GM21825 (cell line): ENCODE results near the gene TCN2.
"Not testable (repeated sequence)": the region's sequence is repeated elsewhere in the genome, so short reads cannot be mapped to it uniquely, and the experiment has no call there.

Experiments used
- ATAC-seq: cut with Tn5 transposase; IDR thresholded peaks from one replicate; pipeline ENCODE4 v1.9.1; 2021; ENCODE audit warnings: mild to moderate bottlenecking, moderate library complexity; ENCODE audit not compliant: unreplicated experiment

TCN2 gene

DNA sequence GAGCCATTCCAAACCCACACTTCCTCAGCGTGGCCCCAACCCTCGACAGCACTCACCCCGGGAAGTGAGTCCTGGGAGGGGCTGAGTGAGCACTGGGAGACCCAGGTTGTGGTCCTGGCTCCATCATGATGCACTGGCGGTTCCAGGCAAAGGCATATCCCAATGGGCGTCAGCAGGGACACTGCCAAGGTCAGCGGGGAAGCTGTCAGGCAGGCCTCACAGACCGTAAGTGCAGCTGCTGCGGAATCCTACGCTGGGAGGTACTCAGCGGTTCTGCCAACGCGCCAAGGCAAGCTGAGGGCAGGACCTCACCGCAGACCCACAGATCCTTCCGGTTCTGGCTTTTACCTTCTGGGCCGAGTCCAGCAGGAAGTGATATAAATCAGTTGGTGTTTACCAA lies 31.1 kb upstream of the TCN2 start:
- no peak for ATAC-seq

DNA sequence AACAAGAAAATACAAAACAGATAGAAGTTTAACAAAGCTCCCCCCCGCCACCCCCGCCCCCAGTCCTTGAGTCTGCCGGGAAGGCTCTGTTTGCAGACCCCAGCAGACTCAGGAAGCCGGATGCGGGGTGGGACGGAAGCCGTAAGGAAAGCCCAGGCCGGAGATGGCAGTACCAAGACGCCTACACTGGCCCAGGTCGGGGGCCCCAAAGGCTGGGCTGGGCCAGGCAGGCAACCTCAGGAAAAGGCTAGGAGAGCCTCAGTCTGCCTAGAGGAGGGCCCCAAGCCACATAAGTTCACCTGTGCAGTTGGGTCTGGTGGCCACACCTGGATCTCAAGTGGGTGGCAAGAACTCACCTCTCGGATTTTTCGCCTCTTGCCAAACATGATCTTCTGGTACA lies 28.5 kb upstream of the TCN2 start:
- no peak for ATAC-seq

DNA sequence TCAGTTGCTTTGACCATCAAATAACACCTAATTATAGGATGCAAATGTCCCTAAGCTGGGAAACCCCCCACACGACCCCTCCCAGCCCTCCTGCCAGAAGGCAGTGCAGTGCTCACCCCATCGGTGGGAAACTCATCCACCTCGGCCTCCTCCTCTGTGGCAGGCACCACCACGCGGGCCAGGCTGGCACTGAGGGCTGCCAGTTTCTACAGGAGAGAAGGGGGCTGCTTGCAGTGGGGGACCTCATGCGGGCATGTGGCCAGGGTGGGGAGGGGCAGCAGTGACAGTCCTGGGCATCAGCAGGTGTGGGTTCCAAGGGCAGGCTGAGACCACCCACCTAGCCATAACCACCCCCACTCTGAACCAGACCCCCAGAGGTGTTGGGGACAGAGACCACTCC lies 26.1 kb upstream of the TCN2 start:
- ATAC-seq: no peak

DNA sequence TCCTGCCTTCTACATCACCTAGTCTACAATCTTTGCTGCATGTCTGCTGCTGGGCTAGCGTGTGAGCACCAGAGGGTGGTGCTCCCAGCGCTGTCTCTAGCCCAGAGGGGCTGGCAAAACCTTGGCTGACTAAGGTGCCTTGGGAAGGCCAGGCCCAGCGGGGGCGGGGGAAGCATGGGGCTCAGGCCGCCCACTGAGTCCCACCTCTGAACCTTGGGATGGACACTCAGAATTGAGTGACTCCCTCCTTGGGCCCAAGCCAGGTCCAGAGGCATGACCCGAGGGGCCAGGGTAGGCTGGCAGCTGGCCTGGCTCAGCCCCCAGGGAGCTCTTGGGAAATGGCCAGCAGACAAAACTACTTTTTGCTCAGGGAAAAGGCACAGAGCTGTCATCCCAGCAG lies 24.9 kb upstream of the TCN2 start:
- ATAC-seq: no peak

DNA sequence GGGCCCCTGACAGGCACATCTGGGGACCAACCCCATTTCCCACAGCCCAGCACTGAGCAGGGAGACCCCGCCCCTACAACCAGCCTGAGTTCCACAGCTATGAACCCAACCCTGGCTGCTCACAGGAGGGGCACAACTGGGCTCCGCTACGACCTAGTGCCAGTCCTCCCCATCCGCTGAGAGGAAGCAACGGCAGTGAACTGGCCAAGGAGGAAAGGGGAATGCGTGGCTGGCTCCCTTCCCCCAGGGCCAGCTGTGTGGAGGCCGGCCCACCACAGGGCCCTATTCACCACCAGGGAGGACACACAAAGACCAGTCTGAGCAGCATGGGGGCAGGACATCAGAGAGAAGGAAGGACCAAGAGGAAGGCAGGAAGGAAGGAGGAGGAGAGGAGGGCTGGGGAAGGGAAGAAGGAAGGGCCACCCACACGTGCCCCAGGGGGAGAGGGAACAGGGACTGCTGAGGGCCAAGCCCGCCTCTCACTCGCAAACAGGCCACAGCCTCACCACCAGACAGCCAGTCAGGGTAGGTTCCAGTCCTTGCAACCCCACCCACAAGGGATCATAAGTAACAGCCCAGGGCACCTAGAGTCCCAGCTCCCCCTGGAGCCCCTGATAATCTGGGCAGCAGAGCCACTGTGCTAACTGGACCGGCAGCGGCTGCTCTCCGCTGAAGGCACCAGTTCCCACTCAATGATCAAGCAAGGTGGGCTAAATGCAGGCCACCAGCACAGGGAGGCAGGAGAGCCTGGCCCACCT lies 24.0 kb upstream of the TCN2 start:
- ATAC-seq: no peak

DNA sequence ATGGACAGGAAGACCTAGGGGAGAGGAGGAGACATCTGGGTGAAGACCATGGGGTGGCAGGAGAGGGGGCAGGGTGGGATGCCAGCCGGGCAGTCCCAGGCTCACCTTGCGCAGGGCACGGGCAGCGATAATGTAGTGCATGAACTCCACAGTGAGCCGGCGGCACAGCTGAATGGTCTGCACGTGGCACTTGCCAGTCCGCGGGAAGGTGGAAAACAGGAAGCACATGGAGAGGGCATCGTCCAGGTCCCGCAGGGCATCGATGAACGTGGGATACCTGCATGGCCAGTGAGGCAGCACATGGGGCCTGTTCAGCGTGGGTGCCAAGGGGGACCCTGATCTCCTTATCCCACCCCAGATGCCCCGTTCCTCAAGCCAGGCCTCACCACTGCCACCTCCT lies 22.5 kb upstream of the TCN2 start:
- ATAC-seq: no peak

DNA sequence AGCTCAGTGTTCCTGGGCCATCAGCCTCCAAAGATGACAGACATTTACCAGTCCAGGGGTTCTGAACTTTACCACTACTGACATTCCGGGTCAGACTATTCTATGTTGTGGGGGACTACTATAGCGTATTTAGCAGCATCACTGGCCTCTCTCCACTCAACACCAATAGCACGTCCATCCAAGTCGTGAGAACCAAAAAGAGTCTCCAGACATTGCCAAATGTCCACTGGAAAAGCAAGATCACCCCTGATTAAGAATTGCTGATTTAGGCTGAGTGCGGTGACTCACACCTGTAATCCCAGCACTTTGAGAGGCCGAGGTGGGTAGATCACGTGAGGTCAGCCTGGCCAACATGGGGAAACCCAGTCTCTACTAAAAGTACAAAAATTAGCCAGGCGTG lies 20.6 kb upstream of the TCN2 start:
- ATAC-seq: no peak

DNA sequence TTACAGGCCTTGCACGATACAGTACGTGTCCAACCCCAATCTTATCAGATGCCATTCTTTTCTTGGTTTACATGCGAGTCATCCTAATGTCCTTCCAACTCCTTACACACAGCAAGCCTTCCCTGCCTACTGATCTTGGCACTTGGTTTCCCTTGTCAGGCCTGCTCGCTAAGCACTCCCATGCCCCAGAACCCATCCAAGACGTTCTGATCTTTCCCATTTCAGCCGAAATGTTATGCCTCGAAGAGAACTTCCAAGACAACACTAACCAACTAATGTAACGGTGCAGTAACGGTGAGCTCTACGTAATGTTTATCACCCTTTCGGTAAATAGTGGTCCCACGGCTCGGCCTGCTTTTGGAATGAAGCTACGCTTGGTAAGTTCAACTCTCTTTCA lies 15.8 kb upstream of the TCN2 start:
- ATAC-seq: no peak

DNA sequence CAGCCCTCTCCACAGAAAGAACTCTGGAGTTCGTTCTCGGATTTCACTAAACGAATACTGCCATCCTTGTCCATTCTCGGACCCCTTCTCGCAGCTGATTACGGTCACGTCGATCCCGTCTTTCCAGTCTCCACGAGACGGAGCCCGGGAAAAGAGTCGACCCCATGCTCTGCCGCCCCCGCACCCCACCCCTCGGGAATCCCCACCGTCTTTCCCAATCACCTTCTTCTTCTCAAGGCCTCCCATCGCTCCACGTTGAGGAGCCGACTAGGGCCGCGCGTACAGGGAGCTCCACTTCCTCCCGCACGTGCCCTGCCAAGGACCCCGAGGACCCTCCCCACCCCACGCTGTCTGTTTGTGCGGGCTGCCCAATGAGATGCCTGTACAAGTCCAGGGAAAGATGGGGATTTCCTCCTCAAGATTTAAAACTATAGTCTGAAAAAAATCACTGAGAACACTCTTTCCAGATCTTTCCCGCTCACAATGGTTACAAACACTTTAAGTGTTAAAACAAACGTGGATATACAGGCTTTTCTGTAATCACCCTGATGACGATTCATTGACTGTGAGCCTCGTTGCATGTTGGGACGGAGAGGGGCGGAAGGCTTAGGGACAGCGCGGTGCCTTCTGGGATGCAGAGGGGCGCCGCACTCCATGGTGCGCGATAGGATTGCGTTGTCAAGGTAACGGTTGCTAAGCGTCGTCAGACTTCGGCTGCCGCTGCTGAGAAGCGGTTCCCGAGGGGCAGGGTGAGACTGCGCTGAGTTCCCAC lies 15.2 kb upstream of the TCN2 start, which contains the start of gene PES1:
Gene PES1 (minus strand): TSS at position 323 of the 772 bp plus-strand sequence. CDS start 77 bp downstream, at position 246.
- peak; percentile 92 for ATAC-seq

DNA sequence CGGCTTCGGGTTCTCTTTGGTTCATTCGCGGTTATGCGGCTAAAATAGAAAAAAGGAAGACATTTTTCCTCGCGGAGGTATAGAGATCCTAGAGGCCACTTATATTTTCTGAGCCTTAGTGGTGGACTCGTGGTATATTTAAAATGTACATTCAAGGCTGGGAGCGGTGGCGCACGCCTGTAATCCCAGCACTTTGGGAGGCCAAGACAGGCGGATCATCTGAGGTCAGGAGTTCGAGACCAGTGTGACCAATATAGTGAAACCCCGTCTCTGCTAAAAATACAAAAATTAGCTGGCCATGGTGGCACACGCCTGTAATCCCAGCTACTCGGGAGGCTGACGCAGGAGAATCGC lies 14.6 kb upstream of the TCN2 start:
- ATAC-seq: not testable (repeated sequence)

DNA sequence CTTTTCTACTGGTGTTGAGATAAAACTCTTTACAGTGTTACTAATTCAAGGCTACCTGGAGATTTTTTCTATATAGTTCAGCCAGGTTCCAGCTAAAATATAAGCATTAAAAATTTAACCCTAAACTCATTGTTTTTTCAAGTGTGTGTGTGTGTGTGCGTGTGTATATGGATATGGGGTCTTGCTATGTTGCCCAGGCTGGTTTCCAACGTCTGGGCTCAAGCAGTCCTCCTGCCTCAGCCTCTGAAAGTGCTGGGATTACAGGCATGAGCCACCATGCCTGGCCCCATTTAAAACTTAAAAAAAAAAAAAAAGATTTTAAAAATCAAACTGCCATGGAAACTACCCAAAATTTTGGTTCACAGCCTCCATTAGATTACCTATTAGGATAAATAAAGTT lies 10.8 kb upstream of the TCN2 start:
- ATAC-seq: no peak

DNA sequence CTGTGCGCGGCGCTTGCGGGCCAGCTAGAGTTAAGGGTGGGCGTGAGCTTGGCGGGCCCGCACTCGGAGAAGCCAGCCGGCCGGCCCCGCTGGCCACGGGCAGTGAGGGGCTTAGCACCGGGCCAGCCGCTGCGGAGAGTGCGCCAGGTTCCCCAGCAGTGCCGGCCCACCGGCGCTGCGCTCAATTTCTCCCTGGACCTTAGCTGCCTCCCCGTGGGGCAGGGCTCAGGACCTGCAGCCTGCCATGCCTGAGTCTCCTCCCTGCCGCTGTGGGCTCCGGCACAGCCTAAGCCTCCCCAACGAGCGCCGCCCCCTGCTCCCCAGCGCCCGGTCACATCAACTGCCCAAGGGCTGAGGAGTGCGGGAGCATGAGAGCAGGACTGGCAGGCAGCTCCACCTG lies 10.1 kb upstream of the TCN2 start:
- ATAC-seq: no peak

DNA sequence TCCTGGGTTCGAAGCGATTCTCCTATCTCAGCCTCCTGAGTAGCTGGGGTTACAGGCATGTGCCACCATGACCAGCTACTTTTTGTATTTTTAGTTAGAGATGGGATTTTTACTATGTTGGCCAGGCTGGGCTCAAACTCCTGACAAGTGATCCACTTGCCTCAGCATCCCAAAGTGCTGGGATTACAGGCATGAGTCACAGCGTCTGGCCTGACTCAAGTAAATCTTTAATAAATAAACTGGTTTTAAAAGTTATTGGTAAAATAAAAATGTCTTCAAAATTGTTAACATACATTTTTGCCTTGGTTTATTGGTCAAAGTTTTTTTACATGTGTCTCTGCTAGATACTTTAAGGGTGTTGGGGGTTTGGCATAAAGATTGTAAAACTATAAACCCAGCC lies 8.0 kb upstream of the TCN2 start:
- ATAC-seq: no peak

DNA sequence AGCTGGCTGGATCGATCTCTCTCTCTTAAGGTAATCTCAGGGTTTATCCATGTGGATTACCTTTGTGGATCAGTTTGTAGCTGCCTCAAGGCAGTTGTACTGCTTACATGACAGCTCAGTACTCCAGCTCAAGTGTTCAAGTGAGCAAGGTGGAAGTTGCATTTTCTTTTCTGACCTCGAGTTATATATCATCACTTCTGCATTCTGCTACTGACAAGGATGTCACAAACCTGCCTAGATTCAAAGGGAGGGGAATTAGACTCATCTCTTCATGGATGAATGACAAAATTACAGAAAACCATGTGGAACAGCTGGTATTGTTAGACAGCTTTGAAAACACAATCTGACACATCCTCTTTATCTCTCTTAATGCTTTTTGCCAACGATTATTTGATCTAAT lies 6.1 kb upstream of the TCN2 start:
- no peak for ATAC-seq

DNA sequence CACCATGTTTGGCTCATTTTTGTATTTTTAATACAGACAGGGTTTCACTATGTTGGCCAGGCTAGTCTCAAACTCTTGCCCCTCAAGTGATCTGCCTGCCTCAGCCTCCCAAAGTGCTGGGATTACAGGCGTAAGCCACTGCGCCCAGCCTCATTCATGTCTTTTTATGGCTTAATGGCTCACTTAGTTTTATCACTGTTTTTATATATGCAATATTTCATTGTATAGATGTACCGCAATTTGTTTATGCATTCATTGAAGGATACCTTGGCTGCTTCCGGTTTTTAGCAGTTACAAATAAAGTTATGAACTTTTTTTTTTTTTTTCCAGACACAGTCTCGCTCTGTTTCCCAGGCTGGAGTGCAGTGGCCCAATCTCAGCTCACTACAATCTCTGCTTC lies 5.5 kb upstream of the TCN2 start:
- ATAC-seq: no peak

DNA sequence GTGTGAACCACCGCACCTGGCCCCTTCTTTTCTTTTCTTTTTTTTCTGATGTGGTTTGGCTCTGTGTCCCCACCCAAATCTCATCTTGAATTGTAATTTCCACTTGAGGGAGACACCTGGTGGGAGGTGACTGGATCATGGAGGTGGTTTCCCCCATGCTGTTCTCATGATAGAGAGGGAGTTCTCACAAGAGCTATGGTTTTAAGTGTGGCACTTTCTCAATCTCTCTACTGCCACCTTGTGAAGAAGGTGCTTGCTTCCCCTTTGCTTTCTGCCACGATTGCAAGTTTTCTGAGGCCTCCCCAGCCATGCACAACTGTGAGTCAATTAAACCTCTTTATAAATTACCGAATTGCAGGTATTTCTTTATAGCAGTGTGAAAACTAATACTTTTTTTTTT lies 4.9 kb upstream of the TCN2 start:
- no peak for ATAC-seq

DNA sequence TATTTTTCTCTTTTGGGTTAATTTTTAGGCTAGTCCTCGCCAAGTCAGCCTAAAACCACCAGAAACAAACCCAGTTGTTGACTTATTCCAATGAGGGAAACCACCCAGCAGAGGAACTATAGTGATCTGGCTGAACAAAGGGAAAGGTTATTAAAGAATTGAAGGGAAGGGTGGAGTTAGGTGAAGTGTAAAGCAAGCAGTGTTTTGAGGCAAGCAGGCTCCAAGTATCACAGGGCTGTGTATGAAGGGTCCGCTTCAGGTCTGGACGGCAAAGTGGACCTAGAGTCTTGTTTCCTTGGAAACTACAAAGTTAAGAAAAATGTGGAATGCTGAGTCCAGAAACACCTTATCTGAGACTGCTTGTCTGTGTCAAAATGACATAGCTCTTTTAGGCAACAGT lies 3.2 kb upstream of the TCN2 start:
- no peak for ATAC-seq

DNA sequence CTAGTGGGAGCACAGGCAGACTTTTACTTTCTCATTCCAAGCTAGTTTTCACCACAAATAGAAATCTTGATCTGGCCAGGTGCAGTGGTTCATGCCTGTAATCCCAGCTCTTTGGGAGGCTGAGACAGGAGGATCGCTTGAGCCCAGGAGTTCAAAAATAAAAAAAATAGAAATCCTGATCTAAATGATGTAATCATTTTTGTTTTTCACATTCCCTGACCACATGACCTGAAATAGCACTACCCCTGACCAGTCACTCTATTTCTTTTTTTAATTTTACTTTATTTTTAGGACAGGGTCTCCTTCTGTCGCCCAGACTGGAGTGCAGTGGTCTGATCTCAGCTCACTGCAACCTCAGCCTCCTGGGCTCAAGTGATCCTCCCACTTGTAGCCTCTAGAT lies 2.3 kb upstream of the TCN2 start:
- no peak for ATAC-seq

DNA sequence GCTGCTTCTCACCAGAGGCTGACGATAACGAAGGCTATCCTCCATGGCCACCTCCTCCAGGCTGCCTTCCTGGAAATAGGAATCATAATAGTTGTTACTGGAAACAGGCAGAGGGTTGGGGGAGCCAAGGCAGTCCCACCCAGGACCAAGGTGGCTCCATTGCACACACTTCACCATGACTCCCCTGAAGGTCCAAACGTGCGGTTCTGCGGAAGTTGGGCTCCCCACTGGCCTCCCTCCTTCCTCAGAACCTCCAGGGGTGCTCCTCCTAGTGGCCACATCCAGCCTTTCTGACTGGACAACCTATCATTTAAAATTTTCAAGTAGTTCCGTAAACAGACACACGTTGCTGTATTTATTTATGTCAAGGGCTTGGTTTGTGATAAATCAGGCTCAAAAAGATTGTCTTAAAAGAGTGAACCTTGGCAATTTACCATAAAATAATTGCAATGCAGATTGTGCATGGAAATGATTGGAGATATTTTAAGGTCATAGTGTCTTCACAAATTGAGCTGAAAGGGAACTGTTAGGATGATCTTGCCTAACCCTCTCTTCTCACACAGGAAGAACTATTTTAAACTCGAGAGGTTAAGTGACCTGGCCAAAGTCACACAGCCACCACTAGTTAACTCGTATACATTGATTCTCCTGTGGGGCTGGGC lies 1.4 kb upstream of the TCN2 start:
- ATAC-seq: no peak

DNA sequence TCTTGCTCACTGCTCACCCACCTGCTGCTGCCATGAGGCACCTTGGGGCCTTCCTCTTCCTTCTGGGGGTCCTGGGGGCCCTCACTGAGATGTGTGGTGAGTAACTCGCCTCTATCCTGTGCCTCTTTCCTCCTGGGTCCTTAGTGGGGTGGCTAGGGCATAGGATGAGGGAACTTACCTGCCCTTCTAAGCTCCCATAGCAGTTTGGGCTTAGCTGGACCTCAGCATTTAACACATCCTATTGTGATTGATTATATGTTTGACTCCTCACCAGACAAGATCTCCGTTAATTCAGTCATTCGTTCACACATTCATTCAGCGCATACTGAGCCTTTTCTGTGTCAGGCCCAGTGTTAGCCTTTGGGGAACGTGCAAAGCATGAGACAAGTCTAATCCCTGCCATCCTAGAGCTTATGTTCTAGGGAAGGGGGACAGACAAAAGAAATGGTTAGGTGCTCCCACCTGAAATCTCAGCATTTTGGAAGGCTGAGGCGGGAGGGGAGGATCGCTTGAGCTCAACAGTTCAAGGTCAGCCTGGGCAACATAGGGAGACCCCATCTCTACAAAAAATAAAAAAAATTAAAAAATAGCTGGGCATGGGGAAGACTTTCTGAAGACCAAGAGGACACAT lies 441 bp downstream of the TCN2 start:
- no peak for ATAC-seq

DNA sequence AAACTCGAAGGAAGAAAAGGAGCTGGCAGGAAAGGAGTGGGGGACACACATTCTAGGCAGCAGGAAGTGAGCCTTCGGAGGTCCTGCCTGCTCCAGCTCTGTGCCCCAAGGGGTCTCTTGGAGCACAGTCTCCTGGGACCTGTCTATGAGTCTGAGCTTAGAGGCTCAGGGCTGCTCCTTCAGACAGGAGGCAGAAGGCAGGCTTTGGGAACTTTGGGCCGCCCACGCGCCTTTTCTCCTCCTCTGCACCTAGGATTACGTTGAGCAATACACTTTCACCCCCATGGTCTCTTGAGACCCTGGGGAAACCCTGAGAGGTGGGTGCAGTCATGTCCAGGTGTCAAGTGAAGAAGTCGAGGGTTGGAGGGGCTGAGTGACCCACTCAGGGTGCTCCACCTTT lies 965 bp downstream of the TCN2 start:
- ATAC-seq: no peak
